MM.1S (cell line): ENCODE data around the gene ACBD4.

Experiments used
- CTCF ChIP-seq: fragments of 300-600 bp; sonication (generic); IDR thresholded peaks from 2 replicates; pipeline ENCODE4 v1.5.1; 2016; ENCODE audit warnings: antibody characterized with exemption, low read length, mixed read lengths
- EZH2 ChIP-seq: fragments of 300-600 bp; sonication (generic); optimal IDR thresholded peaks from 2 replicates; pipeline ENCODE3; 2017; ENCODE audit warnings: low read depth, mild to moderate bottlenecking, antibody characterized with exemption, low read length, mixed read lengths

DNA sequence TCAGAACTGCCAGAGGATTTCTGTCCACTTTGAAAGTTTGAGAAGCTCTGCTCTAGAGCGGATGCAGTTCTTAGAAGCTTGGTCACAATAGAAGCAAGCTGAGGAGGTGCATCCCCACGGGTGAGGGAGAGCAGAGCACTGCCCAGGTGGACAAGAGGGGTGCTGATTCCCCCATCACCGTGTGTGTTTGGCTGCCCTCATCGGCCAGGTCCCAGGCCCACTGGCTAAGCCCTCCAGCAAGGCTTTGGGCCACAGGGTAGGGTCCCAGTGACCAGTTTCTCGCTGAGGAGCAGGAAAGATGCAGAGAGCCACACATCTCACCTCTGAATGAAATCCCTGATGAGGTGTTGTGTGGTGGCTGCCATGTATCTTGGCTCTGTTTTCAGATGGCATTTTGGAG is 47.5 kb upstream of the ACBD4 start:
- TF ChIP-seq EZH2, result no peak
- no peak for TF ChIP-seq CTCF
